GM12878 (cell line): ENCODE data around the gene HDHD3. TPM values are rescaled to one million over a fixed set of nuclear protein-coding genes. Genes with fewer than 3 reads are reported as not detected.

Experiments
- ASH2L ChIP-seq: fragments of 300-600, 200-600 bp; sonication (generic); IDR thresholded peaks from 2 replicates; pipeline ENCODE4 v1.6.1; 2017; ENCODE audit warnings: low read depth, mild to moderate bottlenecking, borderline replicate concordance
- CTCF ChIP-seq, 3 experiments: IDR thresholded peaks in 2 of 3; conservative IDR thresholded peaks in 1 of 3; 2 replicates each; pipeline ENCODE4 v1.5.1; 2011; ENCODE audit warnings: low read depth in 3 of 3, low read length in 3 of 3, mild to moderate bottlenecking in 3 of 3, control low read depth in 2 of 3, moderate library complexity in 2 of 3, inconsistent platforms in 1 of 3, mixed read lengths in 1 of 3; ENCODE audit not compliant: control insufficient read depth in 2 of 3, insufficient read depth in 1 of 3; ENCODE audit errors: extremely low read depth in 1 of 3
- EED ChIP-seq: sonication (generic); IDR thresholded peaks from 2 replicates; pipeline ENCODE4 v1.6.1; 2016; ENCODE audit warnings: antibody characterized with exemption, low read depth
- NFYB ChIP-seq: IDR thresholded peaks from 2 replicates; pipeline ENCODE4 v1.6.1; 2011; ENCODE audit warnings: low read depth, mild to moderate bottlenecking, low read length, improper control_type of control experiment, moderate library complexity; ENCODE audit not compliant: insufficient read depth
- ZNF592 ChIP-seq: fragments of 450-650 bp; IDR thresholded peaks from 2 replicates; pipeline ENCODE4 v1.6.1; 2017; ENCODE audit warnings: mild to moderate bottlenecking, moderate library complexity
- polyA plus RNA-seq, 11 experiments: library from polyadenylated mRNA; depleted of rRNA in 4 of 11; unstranded in 6 of 11; stranded (reverse) in 5 of 11; fragments of >200 nt; fragmentation: Nextera tagmentation in 4 of 11; fragmentation: Illumina TruSeq in 1 of 11; extraction: Ambion mirVana in 4 of 11; extraction: Trizol in 1 of 11; gene quantifications; 1 replicate in 1 of 11; 2 replicates in 10 of 11; pipeline versions ENCODE4 v1.2.1 to v1.2.3, GENCODE V29; 2011 to 2016; ENCODE audit warnings: inconsistent platforms in 2 of 11, missing spikeins in 2 of 11, low read depth in 1 of 11
- total RNA-seq, 4 experiments: library from RNA; depleted of rRNA in 3 of 4; stranded (reverse); fragments of >200 nt in 3 of 4; fragmentation: Illumina TruSeq in 1 of 4; extraction: Trizol in 1 of 4; gene quantifications; 2 replicates each; pipeline versions ENCODE4 v1.2.1 to v1.2.3, GENCODE V29; 2013 to 2021

Gene HDHD3
- total and polyA plus RNA-seq, 10 of the 15 experiments (the other 5 are each of a cell fraction or from before 2014, with no cell fraction given) = 1.3 to 29.4 (median 17.9) TPM

GRCh38 chr9:113368982-113369854 lies 7.6 kb downstream of the HDHD3 start (continued):
- TF ChIP-seq CTCF (IDR thresholded peaks at IDR 0.05 in 2 of 3, conservative IDR thresholded peaks at IDR 0.05 in 1 of 3; ENCODE audit: control insufficient read depth in 2 of 3, extremely low read depth in 1 of 3, insufficient read depth in 1 of 3, low read depth in 3 of 3, low read length in 3 of 3) (no peak), EED (no peak), ZNF592 (no peak), NFYB (no peak), ASH2L (no peak)
